Liver (tissue), 3 donors: ENCODE results near the gene TBX15.

ENCODE experiments used
- TAF1 ChIP-seq: conservative IDR thresholded peaks from 2 replicates; pipeline ENCODE4 v1.6.1; 2016; ENCODE audit warnings: antibody characterized with exemption, mild to moderate bottlenecking
- TF ChIP-seq, protein P1 (sequence below): fragments of 150-350 bp; IDR thresholded peaks from 2 replicates; pipeline ENCODE4 v1.5.1; 2017; ENCODE audit warnings: improper control_type of control experiment, low read depth, low read length; ENCODE audit not compliant: missing input control
- donor health status: healthy.
- donor health status: healthy.

DNA sequence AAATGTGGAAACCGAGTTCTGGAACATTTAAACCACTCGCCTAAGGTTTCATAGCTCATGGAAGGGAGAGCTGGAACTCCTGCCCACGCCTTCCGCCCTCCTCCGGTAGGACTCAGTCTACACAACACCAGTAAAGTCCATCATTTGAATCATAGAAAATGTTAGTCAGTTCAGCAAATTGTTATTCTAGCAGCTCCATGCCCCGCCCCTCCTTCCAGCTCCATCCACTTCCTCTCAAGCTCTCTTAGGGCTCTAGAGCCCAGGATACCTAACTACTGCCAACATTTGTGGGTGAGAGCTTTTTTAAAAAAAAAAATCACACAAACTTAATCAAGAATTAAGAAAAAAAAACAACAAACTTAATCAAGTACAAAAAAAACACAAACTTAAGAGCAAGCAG is 121.8 kb downstream of the TBX15 start:
- TF ChIP-seq, protein P1, sequence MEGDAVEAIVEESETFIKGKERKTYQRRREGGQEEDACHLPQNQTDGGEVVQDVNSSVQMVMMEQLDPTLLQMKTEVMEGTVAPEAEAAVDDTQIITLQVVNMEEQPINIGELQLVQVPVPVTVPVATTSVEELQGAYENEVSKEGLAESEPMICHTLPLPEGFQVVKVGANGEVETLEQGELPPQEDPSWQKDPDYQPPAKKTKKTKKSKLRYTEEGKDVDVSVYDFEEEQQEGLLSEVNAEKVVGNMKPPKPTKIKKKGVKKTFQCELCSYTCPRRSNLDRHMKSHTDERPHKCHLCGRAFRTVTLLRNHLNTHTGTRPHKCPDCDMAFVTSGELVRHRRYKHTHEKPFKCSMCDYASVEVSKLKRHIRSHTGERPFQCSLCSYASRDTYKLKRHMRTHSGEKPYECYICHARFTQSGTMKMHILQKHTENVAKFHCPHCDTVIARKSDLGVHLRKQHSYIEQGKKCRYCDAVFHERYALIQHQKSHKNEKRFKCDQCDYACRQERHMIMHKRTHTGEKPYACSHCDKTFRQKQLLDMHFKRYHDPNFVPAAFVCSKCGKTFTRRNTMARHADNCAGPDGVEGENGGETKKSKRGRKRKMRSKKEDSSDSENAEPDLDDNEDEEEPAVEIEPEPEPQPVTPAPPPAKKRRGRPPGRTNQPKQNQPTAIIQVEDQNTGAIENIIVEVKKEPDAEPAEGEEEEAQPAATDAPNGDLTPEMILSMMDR: no peak
- TF ChIP-seq TAF1: no peak
